Measurements from ENCODE around the gene CCDC9.

Gene CCDC9

DNA sequence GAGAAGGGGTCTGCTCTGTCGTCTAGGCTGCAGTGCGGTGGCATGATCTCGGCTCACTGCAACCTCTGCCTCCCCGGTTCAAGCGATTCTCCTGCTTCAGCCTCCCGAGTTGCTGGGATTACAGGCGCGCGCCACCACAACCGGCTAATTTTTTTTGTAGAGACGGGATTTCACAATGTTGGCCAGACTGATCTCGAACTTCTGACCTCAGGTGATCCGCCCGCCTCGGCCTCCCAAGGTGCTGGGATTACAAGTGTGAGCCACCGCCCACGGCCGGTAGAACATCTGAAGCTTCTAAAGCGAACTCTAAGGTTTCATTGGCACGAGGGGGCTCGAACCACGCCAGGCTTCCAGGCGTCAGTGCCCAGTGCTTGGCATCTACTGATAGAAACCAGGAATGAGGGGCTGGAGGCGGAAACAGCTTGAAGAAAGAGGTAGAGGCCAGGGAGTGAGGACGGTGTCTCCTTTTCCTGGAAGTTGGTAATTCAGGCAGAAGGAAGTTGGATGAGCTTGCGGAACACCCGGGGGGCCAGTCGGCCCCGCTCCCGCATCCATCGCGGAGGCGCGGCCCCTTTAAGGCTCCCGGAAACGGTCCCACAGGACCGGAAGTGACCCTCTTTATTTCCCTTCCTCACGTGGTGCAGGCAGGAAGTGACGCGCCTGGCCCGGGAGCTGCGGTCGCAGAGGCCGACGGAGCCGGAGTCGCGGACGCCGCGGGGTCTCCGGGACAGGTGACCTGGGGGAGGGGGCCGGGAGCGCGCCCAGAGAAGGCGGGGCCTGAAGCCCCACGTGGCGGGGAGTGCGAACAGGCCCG is at the start of gene CCDC9:
Gene CCDC9, plus strand, starts transcription at position 647 of the 814 bp plus-strand sequence. CDS start 1,876 bp downstream, outside the sequence.
- peak; percentile 95 for DNase-seq

- no peak for DNase-seq
Measured at GRCh38 chr19:47209319-47210179, 46.8 kb upstream of the CCDC9 start.

GRCh38 chr19:47210180-47210490 is 46.2 kb upstream of the CCDC9 start:
- no peak for DNase-seq

DNA sequence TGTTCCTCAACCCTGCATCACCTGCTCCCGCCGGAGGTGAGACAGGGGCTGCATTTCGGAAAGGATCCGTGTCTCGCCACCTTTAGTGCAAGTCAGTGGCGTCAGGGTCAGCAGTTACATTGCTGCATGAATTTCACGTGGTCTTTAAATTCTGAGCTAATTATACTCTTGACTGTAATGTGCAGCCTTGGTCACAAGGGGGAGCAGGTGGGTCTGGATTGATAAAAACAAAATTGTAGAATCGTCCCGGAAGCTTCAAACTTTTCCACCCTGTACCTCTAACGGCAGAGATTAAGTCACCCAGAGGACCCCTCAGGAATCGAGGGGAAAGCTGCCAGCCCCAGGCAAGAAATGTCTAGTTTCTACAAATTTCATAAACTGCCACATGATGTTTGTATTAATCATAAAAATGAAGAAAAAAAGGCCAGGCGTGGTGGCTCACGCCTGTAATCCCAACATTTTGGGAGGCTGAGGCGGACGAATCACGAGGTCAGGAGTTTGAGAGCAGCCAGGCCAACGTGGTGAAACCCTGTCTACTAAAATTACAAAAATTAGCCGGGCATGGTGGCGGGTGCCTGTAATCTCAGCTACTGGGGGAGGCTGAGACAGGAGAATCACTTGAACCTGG is 45.5 kb upstream of the CCDC9 start:
- peak; percentile 86 for DNase-seq

GRCh38 chr19:47215581-47215980 is 40.7 kb upstream of the CCDC9 start:
- DNase-seq = no peak

DNA sequence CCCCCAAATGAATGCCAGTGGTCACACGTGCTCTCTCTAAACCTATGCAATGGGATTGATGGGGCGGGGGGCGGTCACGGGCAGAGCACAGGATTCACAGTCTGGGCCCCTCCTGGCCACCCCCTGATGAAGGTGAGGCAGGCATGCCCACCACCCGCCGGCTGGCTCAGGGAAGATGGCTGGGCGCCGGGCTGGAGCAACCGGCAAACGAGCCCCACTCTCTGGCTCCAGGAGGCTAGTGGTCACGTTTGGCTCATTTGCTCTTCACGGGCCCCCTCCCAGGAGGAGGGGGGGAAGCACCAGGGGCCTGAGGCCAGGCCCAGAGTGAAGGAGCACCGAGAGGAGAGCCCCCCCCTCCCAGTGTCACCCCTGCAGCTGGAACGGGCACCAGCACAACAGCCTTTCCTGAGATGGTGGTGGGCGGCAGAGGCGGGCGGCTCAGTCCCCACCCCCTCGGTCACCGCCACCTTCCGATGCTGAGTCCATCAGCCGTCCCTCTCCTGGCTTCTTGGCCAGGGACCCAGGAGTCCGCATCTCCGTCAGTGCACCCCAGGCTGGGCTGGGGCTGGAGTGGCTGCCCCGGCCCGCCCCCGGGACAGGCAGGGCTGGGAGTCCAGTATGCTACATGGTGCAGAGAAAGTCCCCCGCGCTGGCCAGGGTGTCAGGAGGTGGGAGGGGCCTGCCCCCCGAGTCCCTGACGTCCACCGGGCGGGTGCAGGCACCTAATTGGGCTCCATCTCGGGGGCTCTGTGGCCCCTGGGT is 35.1 kb upstream of the CCDC9 start:
- DNase-seq = no peak

DNA sequence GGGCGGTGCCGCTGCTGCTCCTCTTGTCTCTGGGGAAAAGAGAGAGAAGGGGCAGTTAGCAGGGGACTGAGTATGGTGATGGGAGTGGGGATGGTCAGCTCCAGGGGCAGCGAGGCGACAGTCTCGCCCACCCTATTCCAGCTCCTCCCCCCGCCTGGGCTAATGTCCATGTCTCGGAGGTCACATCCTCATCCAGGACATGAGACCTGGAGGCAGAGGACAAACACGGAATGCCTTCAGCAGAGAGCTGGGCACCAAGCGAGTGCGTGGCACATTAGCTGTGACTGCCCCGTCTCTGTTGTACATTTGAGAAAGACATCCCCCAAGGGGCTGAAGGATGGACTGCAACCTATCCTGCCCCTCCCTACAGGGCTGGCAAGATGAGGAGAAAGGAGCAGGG is 34.4 kb upstream of the CCDC9 start:
- DNase-seq = no peak

- peak; percentile 92 for DNase-seq
Measured at GRCh38 chr19:47225746-47226425, 30.4 kb upstream of the CCDC9 start.

DNA sequence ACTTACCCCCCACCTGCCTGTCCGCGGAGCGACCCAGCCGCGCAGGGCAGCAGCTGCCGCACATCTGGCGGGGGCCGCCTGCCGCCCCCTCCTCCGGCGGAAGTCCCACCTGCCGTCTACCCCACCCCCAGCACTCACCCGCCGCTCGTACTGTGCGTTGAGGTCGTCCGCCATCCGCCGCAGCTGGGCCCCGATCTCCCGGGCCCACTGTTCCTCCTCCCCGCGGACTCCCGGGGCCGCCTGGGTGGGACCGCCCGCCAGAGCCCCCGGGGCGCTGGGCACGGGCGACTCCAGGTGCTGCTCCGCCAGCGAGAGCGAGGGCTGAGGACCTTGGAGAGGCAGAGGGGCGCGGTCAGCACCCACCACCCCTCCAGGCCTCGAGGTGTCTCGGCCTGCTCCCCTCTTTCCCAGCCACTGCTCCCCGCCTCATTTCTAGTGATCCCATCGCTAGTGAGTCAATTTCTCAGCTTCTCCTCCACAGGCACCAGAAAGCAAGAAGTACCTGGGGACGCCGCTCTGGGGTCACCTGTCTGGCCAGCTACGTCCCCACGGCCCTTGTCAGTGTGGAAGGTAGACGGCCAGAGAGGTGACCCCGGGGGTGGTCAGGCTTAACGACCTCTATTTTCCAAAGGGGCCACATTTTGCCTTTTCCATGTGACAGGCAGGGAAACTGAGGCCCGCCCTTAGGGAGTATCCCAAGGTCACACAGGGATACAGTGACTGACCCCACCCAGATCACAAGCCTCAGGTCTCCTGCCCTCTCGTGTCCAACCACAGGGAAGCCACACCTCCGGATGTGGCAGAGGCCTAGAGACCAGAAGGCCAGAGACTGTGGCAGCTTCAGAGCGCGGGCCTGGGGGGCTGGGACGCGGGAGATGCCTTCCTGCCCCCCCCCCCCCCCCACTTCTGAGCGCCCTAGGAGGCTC is 29.6 kb upstream of the CCDC9 start:
- peak; percentile 78 for DNase-seq

- DNase-seq = peak; percentile 71
Measured at GRCh38 chr19:47227352-47228167, 28.8 kb upstream of the CCDC9 start.

DNA sequence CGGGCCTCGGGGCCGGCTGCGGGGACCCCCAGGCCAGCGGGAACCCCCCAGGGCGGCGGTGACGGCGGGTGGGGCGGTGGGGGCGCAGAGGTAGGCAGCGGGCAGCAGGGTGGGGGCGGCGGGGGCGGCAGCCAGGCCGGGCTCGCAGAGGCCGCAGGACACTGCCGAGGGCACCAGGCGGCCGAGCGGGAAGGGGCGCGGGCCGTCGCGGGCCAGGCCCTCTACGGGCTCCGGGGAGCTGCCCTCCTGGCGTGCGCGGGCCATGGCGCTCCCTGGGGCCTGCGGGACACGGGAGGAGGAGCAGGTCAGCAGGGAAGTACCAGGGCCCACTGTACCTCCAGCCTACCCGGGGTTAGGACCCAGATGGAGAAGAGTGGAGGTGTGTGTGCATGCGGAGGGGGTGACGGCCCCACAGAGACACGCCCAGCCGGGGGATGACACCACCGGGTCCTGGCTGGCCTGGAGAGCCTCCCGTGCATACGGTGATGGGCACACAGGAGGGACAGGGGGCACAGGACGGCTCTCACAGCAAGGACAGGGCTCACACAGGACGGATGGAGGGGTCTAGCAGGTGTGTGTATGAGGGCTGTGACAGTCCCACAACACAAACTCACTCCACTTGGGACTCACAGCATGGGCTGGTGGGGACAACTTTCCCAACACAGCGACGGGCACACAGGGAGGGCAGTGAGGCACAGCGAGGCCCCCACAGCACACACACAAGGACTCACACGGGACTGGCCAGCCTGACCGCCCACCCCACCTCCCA is 28.0 kb upstream of the CCDC9 start:
- peak; percentile 58 for DNase-seq

DNA sequence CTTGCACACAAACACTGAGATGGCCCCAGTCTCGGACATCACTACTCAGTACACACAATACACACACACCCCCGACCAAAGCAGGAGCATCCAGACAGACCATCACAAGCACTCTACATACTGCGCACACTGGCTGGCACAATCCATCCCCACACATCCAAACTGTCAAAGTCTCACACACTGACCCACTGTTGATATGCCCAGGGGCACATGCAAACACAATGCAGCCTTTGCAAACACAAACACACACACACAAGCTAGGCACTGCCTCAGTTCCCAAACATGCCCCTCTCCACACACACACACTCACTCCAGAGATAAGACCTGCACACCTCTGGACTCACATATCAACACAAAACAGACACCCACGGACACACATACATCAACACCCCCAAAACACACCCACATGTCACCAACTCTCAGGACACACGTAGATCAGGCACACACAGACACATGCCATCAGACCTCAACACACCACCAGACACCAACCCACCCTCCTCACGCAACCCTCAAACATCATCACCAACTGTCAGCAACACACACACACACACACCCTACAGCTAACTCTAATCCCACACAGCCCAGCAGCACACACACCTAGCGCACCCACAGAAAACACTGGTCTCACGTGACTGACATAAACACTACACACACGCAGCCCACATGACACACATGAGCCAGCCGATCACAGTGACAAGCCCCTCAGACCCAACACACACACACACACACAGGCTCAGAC is 27.2 kb upstream of the CCDC9 start:
- DNase-seq = peak; percentile 66

DNA sequence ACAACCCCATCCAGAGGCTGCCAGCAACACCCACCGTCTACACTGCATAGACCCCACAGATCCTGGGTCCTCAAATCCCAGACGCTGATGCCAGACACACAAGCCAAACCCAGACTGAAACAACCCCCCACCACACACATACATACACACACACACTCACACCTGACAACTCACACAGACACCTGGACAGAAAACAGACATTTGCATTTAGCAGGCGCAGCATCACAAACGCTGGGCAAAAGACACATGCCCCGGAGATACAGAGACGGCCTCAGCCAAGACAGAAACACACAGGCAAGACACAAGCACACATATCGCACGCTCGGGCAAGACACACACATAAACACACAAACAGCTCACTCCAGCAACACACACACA is 26.7 kb upstream of the CCDC9 start:
- DNase-seq = peak; percentile 44

DNA sequence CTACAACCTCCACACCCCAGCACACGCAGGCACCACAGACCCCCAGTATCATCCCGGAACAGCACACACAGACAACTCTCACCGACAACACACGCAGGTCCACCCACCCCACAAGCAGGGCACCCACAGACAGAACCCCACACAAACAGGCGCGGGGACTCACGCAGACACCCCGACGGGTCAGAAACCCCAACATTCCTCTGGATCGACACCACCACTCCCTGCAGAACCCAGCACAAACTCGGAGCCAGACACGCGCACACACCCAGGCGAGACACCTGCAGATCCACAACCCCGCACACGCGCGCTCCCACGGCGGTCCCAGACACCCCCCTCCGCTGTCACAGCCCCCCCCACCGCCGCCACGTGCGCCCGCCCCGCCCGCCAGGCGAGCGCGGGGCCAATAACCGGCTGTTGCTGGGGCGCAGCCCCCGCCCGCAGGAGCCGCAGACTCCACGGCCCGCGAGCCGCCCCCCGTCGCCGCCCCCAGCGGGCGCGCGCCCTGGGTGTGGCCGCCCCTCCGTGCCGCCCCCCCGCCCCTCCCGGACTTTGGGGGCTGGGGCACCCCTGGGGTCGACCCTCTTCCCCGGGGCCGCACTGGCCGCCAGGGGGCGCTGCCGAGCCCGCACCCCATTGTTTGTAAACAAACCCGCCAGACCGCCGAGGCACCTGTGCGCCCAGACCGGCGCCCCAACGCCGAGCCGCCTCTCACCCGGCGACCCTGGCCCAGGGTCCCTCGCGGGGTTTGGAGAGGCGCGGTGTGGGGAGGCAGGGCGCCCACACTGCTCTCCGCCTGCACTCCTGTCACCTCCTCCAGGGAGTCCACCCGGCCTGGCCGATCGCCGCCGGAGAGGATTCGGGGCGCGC is 26.0 kb upstream of the CCDC9 start:
- DNase-seq = peak; percentile 90

- DNase-seq = no peak
Measured at GRCh38 chr19:47230921-47231214, 25.5 kb upstream of the CCDC9 start, which contains the start of gene BBC3. Gene BBC3 (minus strand): TSS chr19:47231199. CDS start chr19:47228431, 2,768 bp downstream.

- peak; percentile 95 for DNase-seq
Measured at GRCh38 chr19:47231215-47232054, 24.9 kb upstream of the CCDC9 start.

Data from CD4-positive, alpha-beta T cell treated with Interleukin-10 for 1 hour (primary cell).